Mucosa of gallbladder (tissue), 1 donor: Measurements from ENCODE around the gene SUMO3. TPM values are rescaled to one million over a fixed set of nuclear protein-coding genes. Genes with fewer than 3 reads are reported as not detected.
"Not testable (repeated sequence)": the region's sequence is repeated elsewhere in the genome, so short reads cannot be mapped to it uniquely, and the experiment has no call there.

Experiments used
- DNase-seq: peaks from one replicate; pipeline ENCODE4 v3.0.0-alpha.2; 2020; ENCODE audit warnings: low spot score
- total RNA-seq: library from RNA; stranded (reverse); gene quantifications from one replicate; pipeline ENCODE4 v1.2.1, GENCODE V29; 2021
- donor health status: DM: no; HTN: no; CAD: no.

SUMO3 gene
- total RNA-seq, 1 donor from 2014 or later = 70.5 TPM

GRCh38 chr21:44846485-44847260, 28.8 kb upstream of the SUMO3 start:
- DNase-seq = peak; percentile 48

DNA sequence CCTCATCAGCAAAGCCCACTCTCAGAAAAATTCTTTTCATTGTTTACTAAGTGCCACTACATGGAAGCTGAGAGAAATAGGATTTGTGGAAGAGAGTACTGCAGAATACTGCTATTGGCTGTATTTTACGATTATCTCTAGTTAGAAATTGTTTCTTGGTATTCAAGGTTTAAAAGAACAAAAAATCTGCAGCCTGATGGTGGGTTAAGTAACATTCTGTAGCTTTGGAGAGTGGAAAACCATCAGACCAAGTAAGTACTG, 28.3 kb upstream of the SUMO3 start:
- DNase-seq = no peak

GRCh38 chr21:44845418-44846223, 27.8 kb upstream of the SUMO3 start:
- DNase-seq = peak; percentile 46

DNA sequence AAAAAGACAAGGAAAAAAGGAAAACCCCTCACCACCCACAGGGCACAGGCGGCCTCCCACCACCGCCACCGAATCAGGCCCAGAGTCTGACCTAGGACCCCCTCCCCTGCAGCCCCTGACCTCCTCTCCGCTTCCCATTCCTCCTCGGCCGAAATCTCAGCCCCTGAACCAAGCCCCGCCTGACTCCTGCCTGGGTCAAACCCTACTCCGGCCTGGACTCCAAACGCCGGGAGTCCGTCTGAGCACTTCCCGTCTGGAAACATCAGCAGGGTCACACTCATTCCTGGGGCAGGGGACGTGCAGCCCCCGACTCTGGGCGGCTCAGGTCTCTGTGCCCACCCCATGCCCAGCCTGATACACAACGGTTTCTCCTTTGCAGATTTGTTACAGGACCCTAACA, 26.4 kb upstream of the SUMO3 start:
- DNase-seq = no peak

- DNase-seq = no peak
Measured at GRCh38 chr21:44842721-44843445, 25.0 kb upstream of the SUMO3 start.

GRCh38 chr21:44842087-44842486, 24.2 kb upstream of the SUMO3 start:
- DNase-seq = no peak

- no peak for DNase-seq
Measured at GRCh38 chr21:44840771-44841170, 22.9 kb upstream of the SUMO3 start.

DNA sequence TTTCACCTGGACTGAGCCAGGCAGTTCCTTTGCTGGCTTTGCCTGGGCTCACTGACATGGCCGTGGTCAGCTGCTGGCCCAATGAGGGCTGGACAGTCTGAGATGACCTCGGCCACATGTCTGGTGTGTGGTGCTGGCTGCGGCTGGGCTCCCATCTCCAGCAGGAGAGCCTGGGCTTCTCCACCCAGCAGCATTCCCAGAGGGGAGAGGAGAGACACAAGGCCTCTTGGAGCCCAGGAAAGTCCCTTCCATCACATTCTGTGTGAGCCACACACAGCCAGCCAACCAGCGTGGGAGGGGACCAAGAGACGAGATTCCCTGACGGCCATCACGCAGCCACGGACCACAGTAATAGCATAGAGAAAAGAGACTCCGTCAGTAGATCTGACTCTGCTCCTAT, 21.1 kb upstream of the SUMO3 start:
- no peak for DNase-seq

DNA sequence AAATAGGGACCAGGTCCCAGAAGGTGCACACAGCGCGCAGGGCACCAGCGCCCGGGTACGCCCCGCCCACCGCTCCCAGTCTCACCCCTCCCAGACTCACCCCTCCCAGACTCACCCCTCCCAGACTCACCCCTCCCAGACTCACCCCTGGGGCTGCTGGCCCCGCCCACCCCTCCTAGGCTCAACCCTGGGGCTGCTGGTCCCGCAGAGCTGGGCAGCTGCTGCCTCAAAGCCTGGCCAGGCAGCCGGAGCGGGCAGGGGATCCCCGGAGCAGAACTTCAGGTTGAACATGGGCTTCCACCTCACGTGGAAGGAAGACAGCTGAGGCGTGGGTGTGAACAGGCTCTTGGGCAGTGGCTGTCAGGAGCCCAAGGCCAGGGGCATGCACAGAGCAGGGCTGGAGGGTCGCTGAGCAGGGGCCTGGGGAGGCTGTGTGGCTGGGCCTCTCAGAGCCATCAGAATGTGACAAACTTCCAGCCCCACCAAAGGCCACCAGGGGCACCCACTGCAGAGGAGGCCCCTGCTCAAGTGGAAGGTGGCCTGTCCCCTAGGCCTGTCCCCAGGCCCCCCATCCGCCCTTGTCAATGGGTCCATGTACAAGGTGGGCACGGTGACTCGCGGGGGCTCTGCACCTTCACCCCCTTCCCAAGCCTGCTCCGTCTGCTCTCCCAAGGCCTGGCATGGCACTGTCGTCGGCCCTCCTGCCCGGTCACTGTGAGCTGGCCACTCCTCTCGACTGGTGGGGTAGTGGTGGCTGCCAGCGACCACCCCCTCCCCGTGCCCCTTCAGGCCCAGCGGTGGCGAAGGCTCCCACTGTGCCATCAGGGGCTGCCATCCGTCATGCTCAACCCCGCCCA, 20.4 kb upstream of the SUMO3 start:
- DNase-seq = no peak

- DNase-seq = no peak
Measured at GRCh38 chr21:44837537-44837936, 19.7 kb upstream of the SUMO3 start.

GRCh38 chr21:44836666-44837471, 19.0 kb upstream of the SUMO3 start:
- peak; percentile 53 for DNase-seq

DNA sequence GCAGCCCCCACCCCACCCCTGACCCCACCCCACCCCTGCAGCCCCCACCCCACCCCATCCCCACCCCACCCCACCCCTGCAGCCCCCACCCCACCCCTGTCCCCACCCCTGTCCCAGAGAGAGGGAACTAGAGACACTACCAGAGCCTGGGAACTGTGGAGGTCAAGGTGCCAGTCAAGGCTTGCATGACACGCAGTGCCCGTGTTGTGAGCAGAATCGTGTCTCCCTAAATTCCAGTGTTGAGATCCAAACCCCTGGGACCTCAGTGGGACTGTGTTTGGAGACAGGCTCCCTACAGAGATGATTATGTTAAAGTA, 18.4 kb upstream of the SUMO3 start:
- DNase-seq = no peak

GRCh38 chr21:44835647-44835973, 17.7 kb upstream of the SUMO3 start:
- DNase-seq = no peak

DNA sequence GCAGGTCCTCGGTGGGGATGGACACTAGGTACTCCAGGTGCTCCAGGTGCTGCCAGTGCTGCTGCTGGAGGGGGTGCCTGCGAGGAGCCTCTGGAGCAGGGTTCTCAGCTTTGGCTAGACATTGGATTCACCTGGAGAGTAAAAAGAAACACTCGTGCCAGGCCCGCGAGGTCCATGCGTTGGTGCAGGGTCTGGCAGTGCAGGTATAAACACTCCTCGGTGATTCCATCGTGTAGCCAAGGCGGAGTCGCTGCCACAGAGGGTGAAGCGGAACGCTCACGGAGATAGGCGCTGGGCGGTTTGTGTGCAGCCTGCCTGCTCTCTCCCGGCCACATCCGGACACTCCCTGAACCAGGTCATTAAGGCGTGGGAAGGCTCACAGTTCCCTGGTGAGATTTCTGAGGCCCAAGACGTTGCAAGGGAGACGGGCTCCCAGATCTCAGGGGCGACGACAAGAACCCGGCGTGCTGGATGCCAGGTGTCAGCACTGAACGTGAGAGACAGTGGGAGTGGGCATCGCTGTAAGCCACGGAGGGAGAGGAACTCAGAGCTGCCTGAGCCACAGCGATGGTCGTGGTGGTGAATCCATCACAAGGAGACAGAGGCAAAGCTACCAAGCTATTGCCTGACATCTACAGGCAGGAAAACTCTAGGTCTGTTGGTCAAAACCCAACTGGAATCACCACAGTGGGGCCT, 17.2 kb upstream of the SUMO3 start:
- DNase-seq = no peak

- no peak for DNase-seq
Measured at GRCh38 chr21:44834231-44834950, 16.5 kb upstream of the SUMO3 start.

DNA sequence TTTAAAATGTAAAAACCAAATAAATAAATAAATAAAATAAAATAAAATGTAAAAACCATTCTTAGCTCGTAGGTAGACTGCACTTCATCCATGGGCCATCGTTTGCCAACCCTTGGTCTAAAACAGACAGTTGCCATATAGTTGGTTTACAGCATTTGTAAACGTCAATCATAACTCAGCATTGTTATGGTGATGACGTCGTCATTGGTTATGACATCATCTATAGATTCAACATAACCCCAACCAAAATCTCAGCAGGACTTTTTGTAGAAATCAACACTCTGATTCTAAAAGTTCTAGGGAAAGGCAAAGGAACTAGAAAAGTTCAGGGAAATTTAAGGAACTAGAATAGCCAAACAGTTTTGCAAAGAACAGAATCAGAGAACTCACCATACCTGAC, 15.8 kb upstream of the SUMO3 start:
- no peak for DNase-seq

DNA sequence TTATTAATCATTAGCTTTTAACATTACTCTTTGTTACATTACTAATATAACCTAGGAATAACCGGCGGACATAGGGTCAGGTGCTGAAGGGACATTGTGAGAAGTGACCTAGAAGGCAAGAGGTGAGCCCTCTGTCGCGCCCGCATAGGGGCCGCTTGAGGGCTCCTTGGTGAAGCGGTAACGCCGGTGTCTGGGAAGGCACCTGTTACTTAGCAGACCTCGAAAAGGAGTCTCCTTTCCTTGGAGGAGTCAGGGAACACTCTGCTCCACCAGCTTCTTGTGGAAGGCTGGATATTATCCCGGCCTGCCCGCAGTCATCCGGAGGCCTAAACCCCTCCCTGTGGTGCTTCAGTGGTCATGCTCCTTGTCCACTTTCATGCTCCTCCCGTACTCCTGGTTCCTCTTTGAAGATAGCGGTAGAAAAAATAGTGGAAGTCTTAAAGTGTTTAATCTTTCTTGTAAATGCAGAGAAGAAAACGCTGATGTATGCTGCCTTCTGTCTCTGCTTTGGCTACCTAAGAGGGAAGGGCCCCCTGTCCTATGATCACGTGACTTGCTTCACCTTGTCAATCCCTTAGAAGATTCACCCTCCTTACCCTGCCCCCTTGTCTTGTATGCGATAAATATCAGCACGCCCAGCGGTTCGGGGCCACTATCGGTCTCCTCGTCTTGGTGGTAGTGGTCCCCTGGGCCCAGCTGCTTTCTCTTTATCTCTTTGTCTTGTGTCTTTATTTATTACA, 14.8 kb upstream of the SUMO3 start:
- not testable (repeated sequence) for DNase-seq

- no peak for DNase-seq
Measured at GRCh38 chr21:44831227-44831860, 13.5 kb upstream of the SUMO3 start.
